Neural crest cell (in vitro differentiated cells): ENCODE measurements around the gene TBC1D2. TPM values are rescaled to one million over a fixed set of nuclear protein-coding genes. Genes with fewer than 3 reads are reported as not detected.

Experiments
- DNase-seq: peaks from one replicate; pipeline ENCODE4 v3.0.0; 2021; ENCODE audit warnings: low read depth, mixed read lengths, low spot score
- H3K27ac Mint-ChIP-seq: one replicate; pipeline ENCODE4 v1.8.0; 2021; ENCODE audit warnings: mild to moderate bottlenecking, mixed read lengths; ENCODE audit not compliant: unreplicated experiment
- H3K27me3 Mint-ChIP-seq: 2 replicates; pipeline ENCODE4 v1.8.0; 2021; ENCODE audit warnings: low read depth, mild to moderate bottlenecking, mixed read lengths
- H3K36me3 Mint-ChIP-seq: 2 replicates; pipeline ENCODE4 v1.8.0; 2021; ENCODE audit warnings: low read depth, mild to moderate bottlenecking, mixed read lengths
- H3K4me1 Mint-ChIP-seq: 2 replicates; pipeline ENCODE4 v1.8.0; 2021; ENCODE audit warnings: mixed read lengths
- H3K4me3 Mint-ChIP-seq: one replicate; pipeline ENCODE4 v1.8.0; 2021; ENCODE audit warnings: mild to moderate bottlenecking, mixed read lengths
- H3K9me3 Mint-ChIP-seq: 2 replicates; pipeline ENCODE4 v1.8.0; 2021; ENCODE audit warnings: mixed read lengths
- CTCF ChIP-seq: fragments of 200-600 bp; sonication (generic); conservative IDR thresholded peaks from 2 replicates; pipeline ENCODE4 v1.5.0; 2021; ENCODE audit warnings: antibody characterized with exemption, mild to moderate bottlenecking
- total RNA-seq: library from RNA; stranded (reverse); gene quantifications from 2 replicates; pipeline ENCODE4 v1.2.1, GENCODE V29; 2021

TBC1D2 gene
- total RNA-seq, 1 donor from 2014 or later = 2.4 TPM

DNA sequence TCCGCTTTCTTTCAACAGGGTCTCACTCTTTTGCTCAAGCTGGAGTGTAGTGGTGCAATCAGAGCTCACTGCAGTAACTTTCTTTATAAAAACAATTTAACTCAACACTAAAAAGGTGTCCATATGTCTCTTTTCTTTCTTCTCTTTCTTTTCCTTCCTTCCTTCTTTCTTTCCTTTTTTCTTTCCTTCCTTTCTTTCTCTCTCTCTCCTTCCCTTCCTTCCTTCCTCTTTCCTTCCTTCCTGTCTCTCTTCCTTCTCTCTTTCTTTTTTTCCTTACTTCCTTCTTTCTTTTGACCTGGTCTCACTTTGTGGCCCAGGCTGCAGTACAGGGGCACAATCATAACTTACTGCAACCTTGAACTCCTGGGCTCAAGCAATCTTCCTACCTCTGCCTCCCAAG is 25.8 kb upstream of the TBC1D2 start:
- Mint-ChIP-seq H3K4me3 (no peak overlapping the region), H3K27ac (no peak overlapping the region), H3K36me3 (no peaks in the 10 kb centered on the region), H3K27me3 (peaks cover 55% of the 10 kb centered on the region), H3K9me3 (no peaks in the 10 kb centered on the region), H3K4me1 (peaks cover 9% of the 10 kb centered on the region)
- DNase-seq = no peak
- no peak for TF ChIP-seq CTCF

DNA sequence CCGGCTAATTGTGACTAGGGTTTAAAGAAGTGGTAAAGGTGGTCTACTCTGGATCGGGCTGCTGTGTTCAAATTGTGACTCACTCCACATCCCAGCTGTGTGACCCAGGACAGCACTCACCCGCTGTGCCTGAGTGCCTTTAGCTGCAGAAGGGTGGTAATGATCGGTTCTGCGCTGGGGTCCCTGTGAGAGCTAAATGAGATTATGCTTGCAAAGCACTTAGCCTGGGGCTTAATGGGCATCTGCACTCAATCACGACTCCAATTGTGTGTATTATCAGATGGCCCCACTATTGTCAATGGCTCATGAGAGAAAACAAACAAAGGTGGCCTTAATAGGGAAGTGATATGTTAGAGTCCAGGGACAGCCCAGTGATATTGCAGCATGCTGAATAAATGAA is 25.1 kb upstream of the TBC1D2 start:
- peaks cover 56% of the 10 kb centered on the region for H3K27me3 Mint-ChIP-seq
- no peak overlapping the region for H3K4me3 Mint-ChIP-seq
- no peak for DNase-seq

DNA sequence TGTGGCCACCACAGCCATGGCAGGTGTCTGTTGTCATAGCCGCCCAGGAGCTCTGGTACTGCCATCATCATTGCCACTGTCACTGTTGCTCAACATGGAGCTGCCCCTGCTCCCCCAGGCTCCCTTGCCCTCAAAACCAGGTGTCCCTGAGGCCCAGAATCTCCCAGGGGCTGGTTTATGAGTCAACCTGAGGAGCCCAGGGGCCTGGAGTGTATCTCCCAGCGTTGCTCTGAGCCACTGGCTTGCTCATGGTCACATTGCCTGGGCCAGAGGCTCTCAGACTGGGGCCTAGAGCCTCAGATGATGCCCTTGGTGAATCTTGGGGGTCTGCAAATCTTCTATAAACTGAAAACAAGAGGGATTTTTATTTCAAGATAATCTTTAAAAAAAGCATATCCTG is 24.7 kb upstream of the TBC1D2 start:
- no peak for TF ChIP-seq CTCF
- Mint-ChIP-seq H3K27ac (no peak overlapping the region), H3K4me1 (peaks cover 9% of the 10 kb centered on the region), H3K36me3 (no peaks in the 10 kb centered on the region), H3K9me3 (no peaks in the 10 kb centered on the region), H3K27me3 (peaks cover 56% of the 10 kb centered on the region), H3K4me3 (no peak overlapping the region)
- no peak for DNase-seq

More for the DNA sequence above, 25.1 kb upstream of the TBC1D2 start:
- H3K36me3 Mint-ChIP-seq = no peaks in the 10 kb centered on the region
- peaks cover 9% of the 10 kb centered on the region for H3K4me1 Mint-ChIP-seq
- TF ChIP-seq CTCF = no peak
- H3K9me3 Mint-ChIP-seq = no peaks in the 10 kb centered on the region
- no peak overlapping the region for H3K27ac Mint-ChIP-seq

DNA sequence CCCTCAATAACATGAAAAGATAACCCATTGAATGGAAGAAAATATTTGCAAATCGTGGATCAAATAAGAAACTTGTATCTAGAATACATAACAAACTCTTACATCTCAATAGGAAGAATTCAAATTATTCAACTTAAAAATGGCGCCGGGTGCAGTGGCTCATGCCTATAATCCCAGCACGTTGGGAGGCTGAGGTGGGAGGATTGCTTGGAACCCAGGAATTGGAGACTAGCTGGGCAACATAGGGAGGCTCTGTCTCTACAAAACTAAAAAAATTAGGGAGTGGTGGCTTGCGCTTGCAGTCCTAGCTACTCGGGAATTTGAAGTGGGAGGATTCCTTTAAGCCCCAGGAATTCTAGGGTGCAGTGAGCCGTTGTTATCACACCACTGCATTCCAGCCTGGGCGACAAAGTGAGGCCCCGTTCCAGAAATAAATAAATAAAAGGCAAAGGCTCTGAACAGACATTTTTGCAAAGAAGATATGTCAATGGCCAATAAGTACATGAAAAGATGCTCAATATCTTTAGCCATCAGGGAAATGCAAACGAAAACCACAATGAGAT is 21.5 kb upstream of the TBC1D2 start:
- no peak for DNase-seq
- Mint-ChIP-seq H3K4me3 (no peak overlapping the region), H3K27ac (no peak overlapping the region), H3K4me1 (peaks cover 11% of the 10 kb centered on the region), H3K36me3 (no peaks in the 10 kb centered on the region), H3K9me3 (no peaks in the 10 kb centered on the region), H3K27me3 (peaks cover 51% of the 10 kb centered on the region)
- TF ChIP-seq CTCF = no peak

- no peak for DNase-seq
- Mint-ChIP-seq H3K9me3 (no peaks in the 10 kb centered on the region), H3K4me3 (no peak overlapping the region), H3K27ac (no peak overlapping the region), H3K36me3 (no peaks in the 10 kb centered on the region), H3K4me1 (peaks cover 10% of the 10 kb centered on the region), H3K27me3 (peaks cover 43% of the 10 kb centered on the region)
- TF ChIP-seq CTCF = no peak
Measured at GRCh38 chr9:98275159-98275558, 19.7 kb upstream of the TBC1D2 start.
